Mammary epithelial cell (primary cell): Measurements from ENCODE around the gene RASGEF1C.

Source experiments
- EZH2 ChIP-seq: IDR thresholded peaks from 2 replicates; pipeline ENCODE4 v1.6.1; 2012; ENCODE audit warnings: low read length, inconsistent platforms, borderline replicate concordance
- TF ChIP-seq, protein P1 (sequence below), 2 donors: IDR thresholded peaks in 1 of 2; conservative IDR thresholded peaks in 1 of 2; 2 replicates each; pipeline ENCODE4 v1.5.1; 2011 to 2012; ENCODE audit warnings: inconsistent platforms in 2 of 2, low read length in 2 of 2, mild to moderate bottlenecking in 2 of 2, control low read depth in 1 of 2, low read depth in 1 of 2; ENCODE audit not compliant: insufficient read depth in 1 of 2; ENCODE audit errors: extremely low read depth in 1 of 2

DNA sequence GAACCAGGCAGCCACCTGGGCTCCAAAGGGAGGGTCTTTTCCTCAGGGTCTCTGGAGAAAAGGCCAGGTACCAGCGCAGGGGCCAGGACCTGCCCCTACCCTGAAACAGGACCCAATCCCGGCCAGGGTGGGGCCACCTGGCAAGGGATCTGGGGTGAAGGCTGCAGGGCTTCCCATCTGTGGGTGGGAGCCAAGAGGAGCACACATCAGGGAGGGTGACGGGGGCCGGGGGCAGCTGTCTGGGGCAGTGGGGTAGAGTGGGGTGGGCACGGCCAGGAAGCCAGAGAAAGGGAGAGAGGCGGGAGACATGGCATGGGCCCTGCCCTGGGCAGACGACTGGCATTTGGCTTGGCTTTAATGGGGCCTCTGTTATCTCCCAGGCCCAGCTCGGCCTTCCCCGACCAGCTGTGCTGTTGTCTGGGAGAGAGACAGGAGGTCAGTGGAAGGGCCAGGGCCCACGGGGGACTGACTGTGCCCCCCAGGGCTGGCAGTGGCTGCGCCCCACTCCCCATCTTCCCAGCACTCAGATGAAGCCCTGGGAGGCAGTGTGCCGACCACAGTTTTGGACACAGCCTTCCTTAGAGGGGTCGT is 80.2 kb downstream of the RASGEF1C start:
- TF ChIP-seq, protein P1, sequence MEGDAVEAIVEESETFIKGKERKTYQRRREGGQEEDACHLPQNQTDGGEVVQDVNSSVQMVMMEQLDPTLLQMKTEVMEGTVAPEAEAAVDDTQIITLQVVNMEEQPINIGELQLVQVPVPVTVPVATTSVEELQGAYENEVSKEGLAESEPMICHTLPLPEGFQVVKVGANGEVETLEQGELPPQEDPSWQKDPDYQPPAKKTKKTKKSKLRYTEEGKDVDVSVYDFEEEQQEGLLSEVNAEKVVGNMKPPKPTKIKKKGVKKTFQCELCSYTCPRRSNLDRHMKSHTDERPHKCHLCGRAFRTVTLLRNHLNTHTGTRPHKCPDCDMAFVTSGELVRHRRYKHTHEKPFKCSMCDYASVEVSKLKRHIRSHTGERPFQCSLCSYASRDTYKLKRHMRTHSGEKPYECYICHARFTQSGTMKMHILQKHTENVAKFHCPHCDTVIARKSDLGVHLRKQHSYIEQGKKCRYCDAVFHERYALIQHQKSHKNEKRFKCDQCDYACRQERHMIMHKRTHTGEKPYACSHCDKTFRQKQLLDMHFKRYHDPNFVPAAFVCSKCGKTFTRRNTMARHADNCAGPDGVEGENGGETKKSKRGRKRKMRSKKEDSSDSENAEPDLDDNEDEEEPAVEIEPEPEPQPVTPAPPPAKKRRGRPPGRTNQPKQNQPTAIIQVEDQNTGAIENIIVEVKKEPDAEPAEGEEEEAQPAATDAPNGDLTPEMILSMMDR (conservative IDR thresholded peaks at IDR 0.05 in 1 of 2, IDR thresholded peaks at IDR 0.05 in 1 of 2; ENCODE audit: extremely low read depth in 1 of 2, insufficient read depth in 1 of 2, low read depth in 1 of 2, low read length in 2 of 2), result no peak
- TF ChIP-seq EZH2, result no peak
